Keratinocyte (primary cell): Measurements from ENCODE around the gene ATG9A.

Experiments
- EZH2 ChIP-seq: IDR thresholded peaks from one replicate; pipeline ENCODE4 v1.6.1; 2012; ENCODE audit warnings: inconsistent platforms, mild to moderate bottlenecking, low read length, moderate library complexity
- TF ChIP-seq, protein P1 (sequence below), 3 experiments: IDR thresholded peaks in 1 of 3; conservative IDR thresholded peaks in 1 of 3; optimal IDR thresholded peaks in 1 of 3; 2 replicates in 2 of 3; 3 replicates in 1 of 3; pipeline versions ENCODE3 to v1.5.1; 2011; ENCODE audit warnings: low read length in 3 of 3, mild to moderate bottlenecking in 3 of 3, moderate library complexity in 2 of 3, control low read depth in 1 of 3, inconsistent platforms in 1 of 3; ENCODE audit not compliant: insufficient read depth in 2 of 3; ENCODE audit errors: extremely low read depth in 1 of 3

DNA sequence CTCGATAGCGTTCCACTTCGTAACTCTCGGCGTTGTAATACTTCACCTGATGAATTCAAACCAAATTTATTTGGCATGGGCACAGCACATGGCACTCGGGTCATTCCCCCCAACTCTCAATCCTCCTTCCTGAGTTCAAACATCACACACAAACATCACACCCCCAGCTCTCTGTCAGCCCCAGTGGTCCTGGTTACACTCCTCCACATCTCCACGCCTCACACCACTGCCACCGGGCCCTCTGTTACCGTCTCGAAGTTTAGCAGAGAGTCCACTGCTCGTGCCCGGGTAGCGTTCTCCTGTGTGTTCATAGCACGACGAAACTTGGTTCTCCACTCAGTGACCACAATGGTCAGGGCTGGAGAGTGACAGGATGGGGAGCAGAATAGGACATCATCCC is 15.3 kb downstream of the ATG9A start:
- TF ChIP-seq, protein P1, sequence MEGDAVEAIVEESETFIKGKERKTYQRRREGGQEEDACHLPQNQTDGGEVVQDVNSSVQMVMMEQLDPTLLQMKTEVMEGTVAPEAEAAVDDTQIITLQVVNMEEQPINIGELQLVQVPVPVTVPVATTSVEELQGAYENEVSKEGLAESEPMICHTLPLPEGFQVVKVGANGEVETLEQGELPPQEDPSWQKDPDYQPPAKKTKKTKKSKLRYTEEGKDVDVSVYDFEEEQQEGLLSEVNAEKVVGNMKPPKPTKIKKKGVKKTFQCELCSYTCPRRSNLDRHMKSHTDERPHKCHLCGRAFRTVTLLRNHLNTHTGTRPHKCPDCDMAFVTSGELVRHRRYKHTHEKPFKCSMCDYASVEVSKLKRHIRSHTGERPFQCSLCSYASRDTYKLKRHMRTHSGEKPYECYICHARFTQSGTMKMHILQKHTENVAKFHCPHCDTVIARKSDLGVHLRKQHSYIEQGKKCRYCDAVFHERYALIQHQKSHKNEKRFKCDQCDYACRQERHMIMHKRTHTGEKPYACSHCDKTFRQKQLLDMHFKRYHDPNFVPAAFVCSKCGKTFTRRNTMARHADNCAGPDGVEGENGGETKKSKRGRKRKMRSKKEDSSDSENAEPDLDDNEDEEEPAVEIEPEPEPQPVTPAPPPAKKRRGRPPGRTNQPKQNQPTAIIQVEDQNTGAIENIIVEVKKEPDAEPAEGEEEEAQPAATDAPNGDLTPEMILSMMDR (optimal IDR thresholded peaks at IDR 0.05 in 1 of 3, IDR thresholded peaks at IDR 0.05 in 1 of 3, conservative IDR thresholded peaks at IDR 0.05 in 1 of 3; ENCODE audit: extremely low read depth in 1 of 3, insufficient read depth in 2 of 3, low read length in 3 of 3): no peak
- TF ChIP-seq EZH2: no peak
